HepG2 (cell line): ENCODE measurements around the gene KITLG.

Experiments
- ARNT ChIP-seq: fragments of 450-650 bp; IDR thresholded peaks from 2 replicates; pipeline ENCODE4 v1.6.1; 2017
- CREB3 ChIP-seq: sonication (generic); formaldehyde crosslinking; IDR thresholded peaks from 2 replicates; pipeline ENCODE4 v1.5.0; 2020; ENCODE audit warnings: missing genetic modification reagents
- ERF ChIP-seq: IDR thresholded peaks from 2 replicates; pipeline ENCODE4 v1.6.1; 2018; ENCODE audit warnings: missing biosample characterization, missing genetic modification reagents
- POLR2A ChIP-seq, 2 experiments: IDR thresholded peaks; 2 replicates each; pipeline ENCODE4 v1.6.1; 2011; ENCODE audit warnings: low read depth in 2 of 2, low read length in 2 of 2, mild to moderate bottlenecking in 1 of 2, moderate library complexity in 1 of 2; ENCODE audit not compliant: insufficient read depth in 1 of 2
- SALL2 ChIP-seq: sonication (generic); formaldehyde crosslinking; IDR thresholded peaks from 2 replicates; pipeline ENCODE4 v1.8.1; 2023; ENCODE audit warnings: mild to moderate bottlenecking, missing genetic modification reagents, inconsistent platforms

DNA sequence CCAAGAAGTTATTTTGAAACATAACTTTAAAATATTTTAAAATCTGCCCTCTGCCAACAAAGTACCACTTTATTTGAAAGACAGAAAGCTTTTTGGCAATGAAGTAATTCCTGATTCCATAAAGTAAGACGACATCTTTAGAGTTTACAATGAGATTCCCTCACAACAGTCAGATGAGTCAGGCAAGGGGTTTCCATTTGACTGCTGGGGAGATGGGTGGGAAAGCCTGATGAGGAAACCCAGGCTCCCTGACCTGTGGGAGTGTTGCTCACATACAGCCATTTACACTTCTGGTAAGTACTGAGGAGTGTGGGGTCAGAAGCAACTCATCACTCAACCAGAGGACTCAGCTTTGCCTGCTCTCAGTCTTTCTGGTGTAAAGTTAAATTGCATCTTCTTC lies 10.2 kb downstream of the KITLG start:
- TF ChIP-seq POLR2A (IDR thresholded peaks at IDR 0.05; ENCODE audit: insufficient read depth in 1 of 2, low read depth in 2 of 2, low read length in 2 of 2) = no peak
- no peak for TF ChIP-seq CREB3 (CRISPR knock-in tag)
- TF ChIP-seq SALL2 (CRISPR knock-in tag) = no peak
- TF ChIP-seq ARNT = no peak
- no peak for TF ChIP-seq ERF
